Activated T-cell treated with anti-CD3 and anti-CD28 coated beads, Interleukin-2, amount 50 U/mL, for 48 hours (primary cell): ENCODE results near the gene GPR18.
A peak's percentile ranks its signal among the peaks of the same experiment; 100 is the strongest.

Experiments
- DNase-seq, 2 experiments: peaks; one replicate each; pipeline ENCODE4 v3.0.0-alpha.2; 2020

Gene GPR18, protein sequence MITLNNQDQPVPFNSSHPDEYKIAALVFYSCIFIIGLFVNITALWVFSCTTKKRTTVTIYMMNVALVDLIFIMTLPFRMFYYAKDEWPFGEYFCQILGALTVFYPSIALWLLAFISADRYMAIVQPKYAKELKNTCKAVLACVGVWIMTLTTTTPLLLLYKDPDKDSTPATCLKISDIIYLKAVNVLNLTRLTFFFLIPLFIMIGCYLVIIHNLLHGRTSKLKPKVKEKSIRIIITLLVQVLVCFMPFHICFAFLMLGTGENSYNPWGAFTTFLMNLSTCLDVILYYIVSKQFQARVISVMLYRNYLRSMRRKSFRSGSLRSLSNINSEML

DNA sequence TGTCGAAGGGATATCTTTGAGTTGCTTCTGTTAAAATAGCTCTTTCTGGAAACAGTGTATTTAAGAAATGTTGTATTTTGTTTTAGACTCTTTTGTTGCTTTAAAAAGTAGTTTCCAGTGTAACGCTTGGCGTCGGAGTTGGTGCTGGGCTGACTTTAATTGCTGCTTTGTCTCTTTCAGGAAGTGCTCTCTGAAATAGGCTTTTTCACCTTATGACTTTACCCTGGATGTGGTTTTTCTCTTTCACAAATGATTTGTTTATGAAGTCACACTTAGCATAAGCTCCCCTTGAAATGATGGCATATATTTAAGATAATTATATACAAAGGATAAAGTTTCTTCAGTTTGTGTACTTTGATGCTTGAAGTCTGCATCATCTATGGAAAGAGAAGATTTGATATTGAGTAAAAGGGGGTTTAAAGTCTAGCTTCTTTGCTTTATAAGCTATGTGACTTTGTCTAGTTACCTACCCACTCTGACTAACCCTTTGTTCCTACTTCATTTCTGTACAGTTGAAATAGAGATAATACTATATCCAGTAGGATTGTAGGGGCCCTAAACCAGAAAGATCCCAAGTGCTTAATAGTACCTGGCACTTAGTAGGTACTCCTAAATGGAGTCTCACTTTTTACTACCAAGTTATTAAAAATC, at the start of gene GPR18:
TSS of gene GPR18 (minus strand) at position 170 of the 651 bp plus-strand sequence. CDS start 2,507 bp downstream, outside the sequence.
- no peak for DNase-seq

DNA sequence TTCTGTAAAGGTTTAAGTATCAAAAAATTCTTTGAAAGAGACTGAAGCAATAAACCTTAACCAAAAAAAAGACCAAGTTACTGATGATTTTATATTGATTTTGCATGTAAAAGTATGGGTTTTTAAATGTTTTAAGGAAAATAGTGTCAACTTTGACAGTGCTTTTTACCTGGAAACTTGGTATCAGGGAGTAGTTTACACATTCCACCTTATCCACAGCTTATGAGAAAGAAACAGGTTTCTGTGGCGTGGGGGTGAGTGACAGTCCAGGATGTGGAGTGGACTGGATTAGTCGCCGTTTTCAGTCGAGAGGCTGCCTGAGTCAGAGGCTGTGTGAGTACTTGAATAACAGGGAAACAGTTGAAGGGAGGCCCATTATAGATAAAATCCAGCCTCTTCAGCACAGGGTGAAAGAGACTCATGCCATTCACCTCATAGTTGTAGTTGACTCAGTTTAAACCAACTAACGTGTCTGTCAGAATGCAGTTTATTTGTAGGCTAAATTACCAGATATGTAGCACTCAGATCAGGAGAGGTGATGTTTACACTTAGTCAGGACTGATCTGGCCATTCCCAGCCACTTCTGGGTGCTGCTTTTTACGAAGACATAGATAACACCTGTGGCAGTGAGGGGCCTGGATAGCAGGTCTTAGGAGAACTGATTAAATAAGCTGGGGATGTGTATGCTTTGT, 49.6 kb upstream of the GPR18 start:
- peak; percentile 84 for DNase-seq

DNA sequence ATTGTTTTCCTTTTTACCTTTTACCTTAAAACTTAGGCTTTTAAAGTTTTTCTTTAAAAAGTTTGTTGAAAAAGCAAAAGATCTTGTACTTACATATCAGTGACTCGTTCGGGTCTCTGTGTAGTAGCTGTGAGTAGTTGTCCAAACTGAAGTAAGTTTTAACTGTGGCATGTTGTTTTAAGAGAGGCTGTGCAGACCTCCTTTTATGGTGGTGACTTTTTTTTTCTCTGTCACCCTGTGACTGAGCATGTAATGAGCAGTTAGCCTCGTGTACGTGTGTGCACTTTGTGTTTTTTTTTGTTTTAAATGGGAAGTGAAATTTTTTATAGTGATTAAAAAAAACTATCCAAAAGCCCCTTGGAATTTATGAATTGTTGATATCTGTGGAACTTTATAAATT, 49.1 kb upstream of the GPR18 start, which contains the start of gene GPR183:
TSS of gene GPR183 (minus strand) at position 153 of the 400 bp plus-strand sequence. CDS start 11,254 bp downstream, outside the sequence.
- DNase-seq = no peak

- no peak for DNase-seq
Observed at GRCh38 chr13:99305566-99305965, 47.4 kb upstream of the GPR18 start.

GRCh38 chr13:99305158-99305557, 47.0 kb upstream of the GPR18 start:
- no peak for DNase-seq

- no peak for DNase-seq
Observed at GRCh38 chr13:99304541-99304940, 46.4 kb upstream of the GPR18 start.

DNA sequence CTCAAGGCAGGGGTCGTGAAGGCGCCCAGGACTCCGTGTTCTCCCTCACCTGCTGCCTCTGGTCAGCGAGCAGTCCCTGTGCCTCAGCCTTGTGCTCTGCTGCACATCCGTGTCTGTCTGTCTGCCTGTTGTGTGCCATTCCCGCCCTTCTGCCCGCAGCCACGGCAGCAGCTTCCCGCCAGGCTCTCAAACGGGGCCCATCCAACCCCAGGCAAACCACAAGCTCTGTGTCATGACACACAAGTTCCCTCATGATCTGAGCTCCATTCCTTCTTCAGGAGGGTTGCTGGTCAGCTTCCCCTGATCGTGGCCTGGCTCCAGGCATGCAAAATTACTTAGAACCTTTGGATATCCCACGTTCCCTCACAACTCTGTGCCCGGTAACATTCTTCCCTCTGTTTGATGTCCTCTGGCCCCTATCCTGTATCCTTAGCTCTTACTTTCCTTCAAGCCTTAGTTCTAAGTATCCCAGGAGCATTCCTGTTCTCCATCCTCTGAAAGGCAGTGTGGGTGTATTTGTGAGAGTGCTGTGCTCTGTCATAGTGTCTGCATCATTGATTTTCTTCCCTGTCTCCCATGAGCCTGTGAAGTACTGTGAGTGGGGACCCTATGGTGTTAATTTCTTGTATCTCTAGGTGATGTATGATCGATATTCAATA, 45.8 kb upstream of the GPR18 start:
- peak; percentile 71 to 79 for DNase-seq

DNA sequence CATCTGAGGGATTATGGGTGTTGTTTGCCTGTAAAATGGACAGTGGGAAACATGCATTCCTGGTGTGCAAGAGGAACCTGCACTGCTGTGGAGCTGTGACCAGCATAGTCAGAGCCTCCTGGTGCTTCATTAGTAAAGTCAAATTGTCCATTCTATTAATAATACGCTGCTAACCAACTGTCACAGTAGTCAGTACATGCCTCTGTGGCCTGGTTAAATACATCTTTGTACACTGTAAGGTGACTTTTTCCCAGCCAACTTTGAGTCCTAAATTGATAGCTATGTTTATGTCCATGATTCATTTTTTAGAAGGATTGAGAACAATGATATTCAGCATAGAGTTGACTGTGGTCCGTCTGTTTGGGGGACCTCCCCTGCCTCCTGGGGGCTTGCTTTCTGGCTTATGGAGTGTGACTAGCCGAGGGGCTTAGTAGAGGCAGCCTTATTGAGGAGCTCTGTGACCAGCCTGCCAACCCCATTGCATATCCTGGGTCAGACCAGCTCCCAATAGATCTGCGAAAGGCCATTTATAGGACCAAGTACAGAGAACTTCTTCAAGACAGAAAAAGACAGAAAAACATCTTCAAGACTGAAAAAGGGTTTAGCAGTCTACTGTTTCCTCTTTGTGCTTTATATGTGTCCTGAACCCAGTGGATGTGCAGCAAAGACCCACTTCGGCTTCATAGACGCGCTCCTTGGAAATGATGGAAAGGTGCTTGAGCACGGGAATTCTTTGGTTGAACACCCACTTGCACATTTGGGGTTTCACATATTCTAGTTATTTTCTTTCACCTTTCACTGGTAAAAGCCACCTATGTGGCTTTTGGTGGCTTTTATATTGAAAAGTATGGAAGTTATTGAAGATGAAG, 44.7 kb upstream of the GPR18 start:
- no peak for DNase-seq

DNA sequence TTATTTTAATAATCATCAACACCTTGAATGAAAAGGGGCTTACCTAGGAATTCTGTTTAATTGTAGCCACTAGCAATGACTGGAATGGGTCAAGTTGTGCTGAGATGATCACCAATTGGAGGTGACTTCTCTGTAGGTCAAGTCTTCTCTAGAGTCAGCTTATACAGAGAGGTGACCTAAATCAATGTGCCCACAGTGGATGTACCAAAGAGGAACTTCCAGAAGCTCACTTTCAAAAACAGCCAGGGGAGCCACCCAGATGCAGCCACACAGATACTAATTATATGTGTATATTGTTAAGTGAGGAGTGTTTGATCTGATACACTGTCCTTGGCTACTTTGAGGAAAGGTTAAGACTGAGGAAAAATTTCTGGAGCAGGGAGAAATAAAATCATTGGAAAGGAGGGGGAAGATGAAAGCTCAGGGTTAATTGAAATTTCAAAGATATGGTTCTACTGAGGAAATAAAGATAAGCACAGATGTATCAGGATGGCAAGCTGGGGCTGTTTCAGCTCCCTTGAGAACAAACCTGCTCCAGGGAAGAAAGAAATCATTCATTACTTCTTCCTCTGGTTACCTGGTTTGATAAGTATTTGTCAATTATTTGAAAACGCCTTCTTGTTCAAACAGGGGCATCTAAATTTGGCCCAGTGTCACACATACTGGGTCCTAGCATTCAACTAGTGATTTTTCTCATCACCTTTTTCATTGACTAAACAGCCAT, 43.9 kb upstream of the GPR18 start:
- DNase-seq = no peak

GRCh38 chr13:99301056-99301838, 43.1 kb upstream of the GPR18 start:
- DNase-seq = no peak

DNA sequence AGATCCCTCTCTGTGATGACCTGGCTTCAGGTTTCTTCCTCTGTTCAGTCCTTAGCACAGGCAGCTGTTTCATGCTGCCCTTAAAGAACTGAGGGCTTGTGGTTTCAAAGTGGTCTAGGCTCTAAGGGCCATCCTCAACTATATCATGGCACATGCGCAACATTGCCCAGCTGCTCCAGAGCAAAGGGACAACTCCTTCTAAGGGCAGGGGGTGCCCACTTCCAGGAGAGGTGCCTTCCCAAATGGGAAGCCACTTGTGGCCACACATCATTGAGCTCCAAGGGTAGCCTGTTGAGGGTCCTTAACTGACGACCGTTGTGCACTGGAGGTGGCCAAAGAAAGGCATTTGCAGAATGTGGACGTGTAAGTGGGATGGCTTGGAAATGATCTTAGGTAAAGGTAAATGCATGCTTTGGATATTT, 41.8 kb upstream of the GPR18 start:
- DNase-seq = no peak

DNA sequence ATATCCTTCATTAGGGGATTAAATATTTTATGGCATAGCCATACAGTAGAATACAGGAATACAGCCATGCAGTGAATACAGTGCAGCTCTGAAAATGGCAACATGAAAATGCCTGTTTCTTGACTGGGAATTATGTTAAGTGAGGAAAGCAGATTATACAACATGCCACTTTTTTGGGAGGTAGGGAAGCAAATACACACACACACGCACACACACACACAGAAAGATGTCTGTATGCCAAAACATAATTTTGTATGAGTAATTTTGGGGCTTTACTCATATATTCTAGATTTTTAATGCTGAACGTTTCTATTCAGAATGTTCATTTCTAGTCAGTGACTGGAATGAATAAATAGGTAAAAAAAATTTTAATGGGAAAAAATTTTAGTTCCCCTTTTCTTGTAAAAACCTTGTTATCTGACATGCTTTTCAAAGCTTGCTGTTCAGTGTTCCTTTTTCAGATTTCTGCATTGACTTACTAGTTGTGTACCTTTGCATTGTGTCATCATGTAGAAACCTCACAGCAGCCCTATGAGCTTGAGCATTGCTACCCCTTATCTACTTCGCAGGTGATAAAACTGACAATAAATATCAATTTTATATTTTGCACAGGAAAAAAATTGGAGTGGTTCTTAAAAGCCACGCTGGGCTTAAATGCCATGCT, 41.2 kb upstream of the GPR18 start:
- no peak for DNase-seq

GRCh38 chr13:99298056-99298455, 39.9 kb upstream of the GPR18 start:
- DNase-seq = no peak

DNA sequence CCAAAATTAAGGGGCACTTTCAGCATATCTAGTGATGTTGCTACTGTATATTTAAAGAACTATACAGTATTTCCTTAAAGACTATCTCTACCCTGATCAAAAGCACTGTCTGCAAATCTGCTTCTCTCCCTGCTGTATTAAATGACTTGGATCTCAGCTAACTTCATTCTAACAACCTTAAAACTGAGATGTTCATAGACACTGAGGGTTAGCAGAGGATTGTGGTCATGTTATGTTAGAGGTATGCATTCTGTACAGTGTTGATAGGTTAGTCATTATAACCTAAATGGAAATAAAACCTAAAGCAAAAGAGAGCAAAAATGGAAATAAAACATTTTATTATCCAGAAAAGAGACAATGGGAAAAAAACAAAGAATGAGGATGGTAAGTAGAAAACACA, 39.2 kb upstream of the GPR18 start:
- no peak for DNase-seq

- no peak for DNase-seq
Observed at GRCh38 chr13:99296398-99296797, 38.2 kb upstream of the GPR18 start.

GRCh38 chr13:99295488-99296252, 37.5 kb upstream of the GPR18 start:
- no peak for DNase-seq

DNA sequence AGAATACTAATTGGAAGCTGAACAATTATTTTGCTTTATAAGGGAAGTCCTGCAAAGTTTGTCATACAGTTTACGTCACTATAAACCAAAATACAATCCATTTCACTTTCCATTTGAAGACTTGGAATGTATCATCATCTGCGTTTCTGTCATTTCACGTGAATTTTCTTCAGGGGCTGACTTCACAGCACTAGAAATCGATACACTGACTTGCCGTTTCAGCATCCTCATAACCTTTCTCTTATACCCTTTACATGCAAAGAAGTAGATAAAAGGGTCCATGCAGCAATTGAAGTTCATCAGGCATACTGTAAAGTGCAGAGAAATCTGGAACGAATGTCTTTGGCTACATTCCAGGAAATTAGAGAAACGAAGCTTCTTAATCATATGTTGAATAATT, 36.8 kb upstream of the GPR18 start:
- no peak for DNase-seq

GRCh38 chr13:99294198-99294597, 36.0 kb upstream of the GPR18 start:
- no peak for DNase-seq

- DNase-seq = no peak
Observed at GRCh38 chr13:99293178-99293577, 35.0 kb upstream of the GPR18 start.
